H1 (cell line): ENCODE measurements around the gene HTR1D. TPM values are rescaled to one million over a fixed set of nuclear protein-coding genes. Genes with fewer than 3 reads are reported as not detected.

Source experiments
- CTCF ChIA-PET: fragments of 300-600 bp; sonication (Branson Sonifier 250); formaldehyde crosslinking; loops from one replicate; lab custom pipeline; 2021; ENCODE audit not compliant: partially characterized antibody; lab: Charles Lee
- POLR2A ChIA-PET: fragments of 300-600 bp; sonication (Branson Sonifier 250); formaldehyde crosslinking; loops from one replicate; lab custom pipeline; 2021; ENCODE audit warnings: inconsistent platforms; ENCODE audit not compliant: partially characterized antibody; lab: Charles Lee
- DNase-seq, 2 experiments: peaks; one replicate each; pipeline versions ENCODE4 v3.0.0 to v3.0.0-alpha.2; 2010 to 2022; ENCODE audit warnings: low spot score in 2 of 2, low read depth in 1 of 2, mixed read lengths in 1 of 2
- FAIRE-seq: peaks from 2 replicates; lab custom pipeline; 2011; peaks lifted over from hg19 to GRCh38; lab: Jason Lieb, UNC
- H2AFZ ChIP-seq: 2 replicates; pipeline ENCODE4 v1.8.1; 2012; ENCODE audit warnings: low read length, inconsistent platforms
- H2AK5ac ChIP-seq: 2 replicates; pipeline ENCODE4 v1.6.1; 2013; ENCODE audit warnings: low read depth, low read length
- H2BK120ac ChIP-seq: replicated peaks from 2 replicates; pipeline ENCODE3; 2013; ENCODE audit warnings: low read depth, low read length, inconsistent platforms
- H2BK12ac ChIP-seq: 2 replicates; pipeline ENCODE4 v1.6.1; 2013; ENCODE audit warnings: low read depth, low read length
- H2BK15ac ChIP-seq: 2 replicates; pipeline ENCODE4 v1.6.1; 2013; ENCODE audit warnings: low read length
- H2BK20ac ChIP-seq: 2 replicates; pipeline ENCODE4 v1.6.1; 2013; ENCODE audit warnings: low read length
- H2BK5ac ChIP-seq: 2 replicates; pipeline ENCODE4 v1.6.1; 2013; ENCODE audit warnings: low read depth, low read length
- H3K14ac ChIP-seq: 2 replicates; pipeline ENCODE4 v1.6.1; 2013; ENCODE audit warnings: inconsistent platforms; ENCODE audit not compliant: insufficient read length
- H3K18ac ChIP-seq: 2 replicates; pipeline ENCODE4 v1.6.1; 2013; ENCODE audit warnings: low read length; ENCODE audit errors: extremely low read depth
- H3K23ac ChIP-seq: 2 replicates; pipeline ENCODE4 v1.6.1; 2013; ENCODE audit warnings: inconsistent platforms; ENCODE audit not compliant: insufficient read length
- H3K23me2 ChIP-seq: 2 replicates; pipeline ENCODE4 v1.6.1; 2013; ENCODE audit warnings: low read depth, low read length
- H3K27ac ChIP-seq: 2 replicates; pipeline ENCODE4 v1.6.1; 2011; ENCODE audit warnings: low read depth, low read length, inconsistent platforms
- H3K27me3 ChIP-seq, 4 experiments: replicated peaks in 1 of 4; 1 replicate in 1 of 4; 2 replicates in 3 of 4; pipeline versions ENCODE4 v1.6.1 to v1.8.1; 2011 to 2013; ENCODE audit warnings: low read length in 3 of 4, mild to moderate bottlenecking in 3 of 4, inconsistent platforms in 2 of 4, mixed read lengths in 2 of 4, moderate library complexity in 1 of 4; ENCODE audit not compliant: control insufficient read depth in 3 of 4, insufficient read depth in 3 of 4; ENCODE audit errors: extremely low read depth in 1 of 4
- H3K36me3 ChIP-seq, 4 experiments: 2 replicates each; pipeline versions ENCODE4 v1.6.1 to v1.8.1; 2011 to 2013; ENCODE audit warnings: mild to moderate bottlenecking in 4 of 4, low read length in 3 of 4, moderate library complexity in 2 of 4, control low read depth in 1 of 4, inconsistent platforms in 1 of 4; ENCODE audit not compliant: insufficient read depth in 4 of 4, control insufficient read depth in 2 of 4
- H3K4ac ChIP-seq: replicated peaks from 2 replicates; pipeline ENCODE3; 2013; ENCODE audit warnings: low read length, low read depth, mixed read lengths, inconsistent platforms; ENCODE audit not compliant: insufficient read length
- H3K4me1 ChIP-seq, 4 experiments: replicated peaks in 1 of 4; 1 replicate in 1 of 4; 2 replicates in 3 of 4; pipeline versions ENCODE4 v1.6.1 to v1.8.1; 2011 to 2013; ENCODE audit warnings: low read length in 3 of 4, inconsistent platforms in 2 of 4, mixed read lengths in 1 of 4; ENCODE audit not compliant: insufficient read depth in 4 of 4, control insufficient read depth in 3 of 4
- H3K4me2 ChIP-seq, 2 experiments: 2 replicates each; pipeline versions ENCODE4 v1.6.1 to v1.8.1; 2011 to 2013; ENCODE audit warnings: low read depth in 2 of 2, low read length in 2 of 2, control low read depth in 1 of 2, inconsistent platforms in 1 of 2, mild to moderate bottlenecking in 1 of 2; ENCODE audit not compliant: insufficient read depth in 1 of 2
- H3K4me3 ChIP-seq, 4 experiments: fragments of 200-600, 300-600 bp in 1 of 4; sonication (generic), shearing (Covaris generic), sonication (Bioruptor Twin) in 1 of 4; 2 replicates each; pipeline versions ENCODE4 v1.5.1 to v1.8.1; 2011 to 2016; ENCODE audit warnings: low read length in 4 of 4, low read depth in 3 of 4, control low read depth in 2 of 4, inconsistent platforms in 2 of 4, mild to moderate bottlenecking in 2 of 4, mixed read lengths in 1 of 4, moderate library complexity in 1 of 4; ENCODE audit not compliant: insufficient read depth in 2 of 4; ENCODE audit errors: extremely low read depth in 1 of 4
- H3K56ac ChIP-seq: replicated peaks from 2 replicates; pipeline ENCODE3; 2013; ENCODE audit warnings: low read depth, mild to moderate bottlenecking, mixed read lengths, low read length, inconsistent platforms; ENCODE audit not compliant: insufficient read length
- H3K79me1 ChIP-seq: 2 replicates; pipeline ENCODE4 v1.6.1; 2013; ENCODE audit warnings: low read depth, low read length, control low read depth
- H3K79me2 ChIP-seq, 2 experiments: 2 replicates each; pipeline versions ENCODE4 v1.6.1 to v1.8.1; 2012 to 2013; ENCODE audit warnings: low read length in 2 of 2, mild to moderate bottlenecking in 2 of 2, inconsistent platforms in 1 of 2; ENCODE audit not compliant: insufficient read depth in 2 of 2, control insufficient read depth in 1 of 2
- H3K9ac ChIP-seq, 4 experiments: replicated peaks in 1 of 4; 1 replicate in 1 of 4; 2 replicates in 3 of 4; pipeline versions ENCODE4 v1.6.1 to v1.8.1; 2011 to 2013; ENCODE audit warnings: low read depth in 3 of 4, low read length in 3 of 4, control low read depth in 2 of 4, mild to moderate bottlenecking in 2 of 4, moderate library complexity in 2 of 4, inconsistent platforms in 1 of 4; ENCODE audit errors: extremely low read depth in 1 of 4
- H3K9me3 ChIP-seq, 2 experiments: 2 replicates each; pipeline versions ENCODE4 v1.6.1 to v1.8.1; 2012 to 2013; ENCODE audit warnings: mild to moderate bottlenecking in 2 of 2, moderate library complexity in 2 of 2, control low read depth in 1 of 2, inconsistent platforms in 1 of 2, low read depth in 1 of 2, low read length in 1 of 2, mixed read lengths in 1 of 2; ENCODE audit not compliant: insufficient read depth in 2 of 2
- H4K20me1 ChIP-seq, 2 experiments: replicated peaks in 1 of 2; 2 replicates each; pipeline versions ENCODE3 to v1.8.1; 2011 to 2013; ENCODE audit warnings: inconsistent platforms in 2 of 2, low read length in 2 of 2, mild to moderate bottlenecking in 1 of 2; ENCODE audit not compliant: insufficient read depth in 2 of 2, control insufficient read depth in 1 of 2
- H4K5ac ChIP-seq: 2 replicates; pipeline ENCODE4 v1.6.1; 2013; ENCODE audit warnings: low read length, low read depth, mixed read lengths, inconsistent platforms; ENCODE audit not compliant: insufficient read length
- H4K8ac ChIP-seq: 2 replicates; pipeline ENCODE4 v1.8.0; 2013; ENCODE audit warnings: mild to moderate bottlenecking, moderate library complexity, low read length, inconsistent platforms; ENCODE audit not compliant: insufficient read depth; ENCODE audit errors: extremely low read depth
- H4K91ac ChIP-seq: replicated peaks from 2 replicates; pipeline ENCODE3; 2013; ENCODE audit warnings: low read length, mixed read lengths, inconsistent platforms; ENCODE audit not compliant: insufficient read length
- KDM4A ChIP-seq: IDR thresholded peaks from one replicate; pipeline ENCODE4 v1.7.1; 2012; ENCODE audit warnings: low read depth, mild to moderate bottlenecking, moderate library complexity, low read length, inconsistent platforms; ENCODE audit not compliant: severe bottlenecking
- PHF8 ChIP-seq: fragments of 200-600 bp; sonication (generic); conservative IDR thresholded peaks from 2 replicates; pipeline ENCODE4 v1.7.1; 2012; ENCODE audit warnings: low read depth, mild to moderate bottlenecking, inconsistent platforms, low read length, moderate library complexity
- POLR2A ChIP-seq, 2 experiments: IDR thresholded peaks; 1 replicate in 1 of 2; 2 replicates in 1 of 2; pipeline ENCODE4 v1.6.1; 2011; ENCODE audit warnings: low read depth in 2 of 2, low read length in 2 of 2, mild to moderate bottlenecking in 2 of 2; ENCODE audit errors: control extremely low read depth in 1 of 2
- POU5F1 ChIP-seq: IDR thresholded peaks from 2 replicates; pipeline ENCODE4 v1.6.1; 2011; ENCODE audit warnings: low read depth, mild to moderate bottlenecking, low read length, moderate library complexity
- RXRA ChIP-seq: IDR thresholded peaks from 2 replicates; pipeline ENCODE4 v1.6.1; 2011; ENCODE audit warnings: low read depth, mild to moderate bottlenecking, low read length, moderate library complexity; ENCODE audit not compliant: insufficient read depth
- WGBS, 2 experiments: shearing (Covaris generic) in 1 of 2; methylation state at CpG; one replicate each; pipeline versions ENCODE4 v1.1.6 to v1.1.7; 2013 to 2015; ENCODE audit warnings: low lambda C conversion rate in 2 of 2, mixed read lengths in 2 of 2, inconsistent platforms in 1 of 2, low coverage in 1 of 2, missing lambda C conversion rate in 1 of 2; ENCODE audit not compliant: insufficient replicate concordance in 2 of 2, insufficient coverage in 1 of 2, insufficient read length in 1 of 2; ENCODE audit errors: extremely low coverage in 1 of 2, missing lambda C conversion rate in 1 of 2; 5-methylcytosine and 5-hydroxymethylcytosine counted together
- polyA plus RNA-seq, 7 experiments: library from polyadenylated mRNA; depleted of rRNA in 3 of 7; stranded (reverse) in 5 of 7; unstranded in 2 of 7; fragments of >200 nt in 5 of 7; fragments of 200-250 nt in 2 of 7; gene quantifications; 1 replicate in 5 of 7; 2 replicates in 1 of 7; 4 replicates in 1 of 7; pipeline versions ENCODE4 v1.2.1 to v1.2.3, GENCODE V29; 2011 to 2013; ENCODE audit warnings: missing spikeins in 2 of 7, mixed read lengths in 2 of 7
- total RNA-seq: library from RNA; stranded (reverse); fragmentation: NEBNext Ultra II Directional; extraction: Animal tissue kit (Norgen Biotek cat#: 25700); gene quantifications from 2 replicates; pipeline ENCODE4 v1.2.1, GENCODE V29; 2021
- TF ChIP-seq, protein P1 (sequence below): IDR thresholded peaks from 2 replicates; pipeline ENCODE4 v1.6.1; 2011; ENCODE audit warnings: low read depth, mild to moderate bottlenecking, low read length; ENCODE audit not compliant: insufficient read depth
- TF ChIP-seq, protein P2 (sequence below): IDR thresholded peaks from 2 replicates; pipeline ENCODE4 v1.6.1; 2012; ENCODE audit warnings: inconsistent platforms

Gene HTR1D
- total and polyA plus RNA-seq, 2 of the 8 experiments (the other 6 are each of a cell fraction or from before 2014, with no cell fraction given): 8.8 to 11.5 TPM

GRCh38 chr1:23178414-23178813, 38.9 kb downstream of the HTR1D start:
- Histone ChIP-seq H3K79me1 (no peaks in the 10 kb centered on the region), H2BK12ac (no peak overlapping the region), H2BK5ac (no peak overlapping the region), H4K20me1 (peaks cover 0 to 4% of the 10 kb centered on the region in 2 experiments), H4K5ac (no peak overlapping the region), H2BK20ac (no peak overlapping the region), H3K27me3 (peaks cover 2 to 28% (median 16%) of the 10 kb centered on the region in 4 experiments), H3K56ac (no peak overlapping the region), H3K14ac (no peak overlapping the region), H3K23me2 (peaks cover 6% of the 10 kb centered on the region), H3K23ac (no peak overlapping the region), H3K9ac (no peak overlapping the region), H2BK120ac (no peak overlapping the region), H3K27ac (no peak overlapping the region), H2BK15ac (no peak overlapping the region)
- 91% methylated on average over 6 of the region's 6 CpGs; no CpG with 5 or more reads in 1 of the 2 experiments for WGBS, 2 experiments
- TF ChIP-seq KDM4A (no peak), POLR2A (IDR thresholded peaks at IDR 0.05; ENCODE audit: control extremely low read depth in 1 of 2, low read depth in 2 of 2, low read length in 2 of 2) (no peak), RXRA (no peak), POU5F1 (no peak), PHF8 (no peak)
- TF ChIP-seq, protein P1, sequence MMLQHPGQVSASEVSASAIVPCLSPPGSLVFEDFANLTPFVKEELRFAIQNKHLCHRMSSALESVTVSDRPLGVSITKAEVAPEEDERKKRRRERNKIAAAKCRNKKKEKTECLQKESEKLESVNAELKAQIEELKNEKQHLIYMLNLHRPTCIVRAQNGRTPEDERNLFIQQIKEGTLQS: no peak
- TF ChIP-seq, protein P2, sequence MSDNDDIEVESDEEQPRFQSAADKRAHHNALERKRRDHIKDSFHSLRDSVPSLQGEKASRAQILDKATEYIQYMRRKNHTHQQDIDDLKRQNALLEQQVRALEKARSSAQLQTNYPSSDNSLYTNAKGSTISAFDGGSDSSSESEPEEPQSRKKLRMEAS: no peak
- TF ChIP-seq, all 59 proteins: peak for 0
- Histone ChIP-seq H3K4me1 (peaks cover 0 to 3% (median 0%) of the 10 kb centered on the region in 4 experiments; a peak in 3 of 7 replicates), H4K91ac (no peak overlapping the region), H3K79me2 (no peaks in the 10 kb centered on the region), H3K9me3 (no peaks in the 10 kb centered on the region), H2AK5ac (no peak overlapping the region), H3K36me3 (no peaks in the 10 kb centered on the region), H4K8ac (no peak overlapping the region), H3K18ac (no peak overlapping the region), H3K4ac (no peak overlapping the region), H3K4me3 (peak overlapping the region in 1 of 4 experiments; percentile 66; a peak in 2 of 8 replicates), H2AFZ (no peak overlapping the region), H3K4me2 (peak overlapping the region; percentile 72 to 95; a peak in 3 of 4 replicates)
- FAIRE-seq (no peak), DNase-seq (no peak)
- ChIA-PET CTCF (interaction anchor here (0.9 to 27.4 kb wide), 8 partner anchors 9 to 215 kb away, joined by 3 to 705 read pairs (median 4); no protein-coding TSS in a partner anchor), POLR2A (interaction anchor here (3.6 kb wide), 1 partner anchor 11 kb away, joined by 37 read pairs; the partner anchor contains the start of gene LUZP1)
